Measurements from ENCODE around the gene SNX27.

Gene SNX27

GRCh38 chr1:151705753-151706463, 94.1 kb downstream of the SNX27 start:
- no peak for DNase-seq (ENCODE audit: low spot score)

- DNase-seq (ENCODE audit: low spot score) = no peak
Measured at GRCh38 chr1:151706464-151707415, 94.9 kb downstream of the SNX27 start.

- no peak for DNase-seq (ENCODE audit: low spot score)
Measured at GRCh38 chr1:151707541-151708065, 95.8 kb downstream of the SNX27 start.

- no peak for DNase-seq (ENCODE audit: low spot score)
Measured at GRCh38 chr1:151708891-151709290, 97.0 kb downstream of the SNX27 start.

- DNase-seq (ENCODE audit: low spot score) = peak; percentile 42
Measured at GRCh38 chr1:151710187-151710840, 98.5 kb downstream of the SNX27 start.

GRCh38 chr1:151711044-151711800, 99.4 kb downstream of the SNX27 start:
- no peak for DNase-seq (ENCODE audit: low spot score)

GRCh38 chr1:151711951-151712350, 100.1 kb downstream of the SNX27 start:
- DNase-seq (ENCODE audit: low spot score) = no peak

GRCh38 chr1:151713044-151713443, 101.2 kb downstream of the SNX27 start:
- DNase-seq (ENCODE audit: low spot score) = no peak

- no peak for DNase-seq (ENCODE audit: low spot score)
Measured at GRCh38 chr1:151713874-151714273, 102.0 kb downstream of the SNX27 start.

GRCh38 chr1:151714820-151715725, 103.2 kb downstream of the SNX27 start:
- DNase-seq (ENCODE audit: low spot score) = no peak

- no peak for DNase-seq (ENCODE audit: low spot score)
Measured at GRCh38 chr1:151715726-151716404, 104.0 kb downstream of the SNX27 start.

- DNase-seq (ENCODE audit: low spot score) = no peak
Measured at GRCh38 chr1:151716405-151716762, 104.5 kb downstream of the SNX27 start.

GRCh38 chr1:151716771-151717631, 105.2 kb downstream of the SNX27 start, which contains the start of gene CELF3:
CELF3 (minus strand) TSS chr1:151716803; CDS start chr1:151716020, 783 bp downstream.
- DNase-seq (ENCODE audit: low spot score) = peak; percentile 35

- DNase-seq (ENCODE audit: low spot score) = no peak
Measured at GRCh38 chr1:151718011-151718431, 106.2 kb downstream of the SNX27 start.

- DNase-seq (ENCODE audit: low spot score) = no peak
Measured at GRCh38 chr1:151718666-151719065, 106.8 kb downstream of the SNX27 start.

- DNase-seq (ENCODE audit: low spot score) = no peak
Measured at GRCh38 chr1:151720125-151720524, 108.3 kb downstream of the SNX27 start.

GRCh38 chr1:151720554-151720953, 108.7 kb downstream of the SNX27 start:
- DNase-seq (ENCODE audit: low spot score) = no peak

- peak; percentile 35 for DNase-seq (ENCODE audit: low spot score)
Measured at GRCh38 chr1:151720974-151721787, 109.3 kb downstream of the SNX27 start, which contains the start of gene RIIAD1. RIIAD1 (plus strand) TSS chr1:151721522; CDS start chr1:151721537, 15 bp downstream.

Data from COLO829 (cell line).